Peyer's patch (tissue), 4 donors: ENCODE results near the gene PNPLA3. TPM values are rescaled to one million over a fixed set of nuclear protein-coding genes. Genes with fewer than 3 reads are reported as not detected.

Experiments
- DNase-seq, 3 donors: peaks; one replicate each; pipeline ENCODE4 v3.0.0-alpha.2; 2017 to 2019
- H3K27ac ChIP-seq, 4 donors: fragments of 200-600 bp; sonication (generic); one replicate each; pipeline ENCODE4 v1.5.1; 2016 to 2019
- H3K27me3 ChIP-seq, 2 donors: fragments of 200-600 bp; sonication (generic); one replicate each; pipeline ENCODE4 v1.5.1; 2019
- H3K36me3 ChIP-seq, 3 donors: fragments of 200-600 bp; sonication (generic); one replicate each; pipeline ENCODE4 v1.5.1; 2016 to 2019
- H3K4me1 ChIP-seq, 4 donors: fragments of 200-600 bp; sonication (generic); one replicate each; pipeline ENCODE4 v1.5.1; 2016 to 2019
- H3K4me3 ChIP-seq, 4 donors: fragments of 200-600 bp; sonication (generic); 1 replicate in 3 of 4; 2 replicates in 1 of 4; pipeline ENCODE4 v1.5.1; 2016 to 2019; ENCODE audit warnings: mild to moderate bottlenecking in 1 of 4
- H3K9me3 ChIP-seq, 4 donors: fragments of 200-600 bp; sonication (generic); one replicate each; pipeline ENCODE4 v1.5.1; 2016 to 2019; ENCODE audit warnings: mild to moderate bottlenecking in 1 of 4
- POLR2A ChIP-seq, 2 donors: fragments of 450-650 bp; IDR thresholded peaks; one replicate each; pipeline ENCODE4 v1.5.1; 2017; ENCODE audit warnings: antibody characterized with exemption in 2 of 2, mild to moderate bottlenecking in 2 of 2, moderate library complexity in 2 of 2
- total RNA-seq, 4 donors: library from RNA; depleted of rRNA; stranded (reverse); fragments of >200 nt; gene quantifications; one replicate each; pipeline ENCODE4 v1.1.0, GENCODE V29; 2016
- TF ChIP-seq, protein P1 (sequence below), 6 experiments: fragments of 450-650 bp in 4 of 6; fragments of 200-600 bp in 2 of 6; sonication (generic) in 1 of 6; IDR thresholded peaks; one replicate each; pipeline ENCODE4 v1.5.1; 2017 to 2019; ENCODE audit warnings: antibody characterized with exemption in 6 of 6, mild to moderate bottlenecking in 3 of 6, moderate library complexity in 1 of 6

PNPLA3 gene
- total RNA-seq, 4 donors from 2014 or later = 0.80 to 6.6 (median 2.5) TPM

DNA sequence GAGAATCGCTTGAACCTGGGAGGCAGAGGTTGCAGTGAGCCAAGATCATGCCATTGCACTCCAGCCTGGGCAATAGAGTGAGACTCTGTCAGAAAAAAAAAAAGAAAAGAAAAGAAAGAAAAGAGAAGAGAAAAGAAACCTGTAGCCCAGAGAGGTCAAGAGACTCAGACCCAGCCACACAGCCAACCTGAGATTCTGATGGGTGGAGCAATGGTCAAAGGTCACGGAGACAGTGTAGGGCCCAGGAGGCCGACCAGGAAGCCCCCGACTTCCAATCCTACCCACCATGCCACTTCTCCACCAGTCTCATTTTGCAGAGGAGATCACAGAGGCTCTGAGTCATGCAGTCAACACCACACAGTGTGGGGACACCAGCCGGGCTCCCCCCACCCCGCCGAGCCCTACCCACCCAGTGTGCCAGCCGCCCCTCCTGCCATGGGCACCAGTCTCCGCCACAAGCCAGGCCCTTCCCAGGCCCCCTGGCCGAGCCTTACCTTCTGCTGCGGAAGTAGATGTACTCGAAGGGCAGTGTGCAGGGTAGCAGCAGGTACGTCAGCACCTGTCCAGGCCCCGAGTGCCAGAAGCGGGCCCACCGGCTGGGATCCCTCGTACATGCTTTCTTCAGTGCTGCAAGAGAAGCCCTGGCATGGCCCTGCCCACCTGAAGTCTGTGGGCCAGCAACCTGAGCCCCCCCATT lies 39.7 kb upstream of the PNPLA3 start:
- no peak for DNase-seq
- no peak overlapping the region for H3K4me3 ChIP-seq
- TF ChIP-seq, protein P1, sequence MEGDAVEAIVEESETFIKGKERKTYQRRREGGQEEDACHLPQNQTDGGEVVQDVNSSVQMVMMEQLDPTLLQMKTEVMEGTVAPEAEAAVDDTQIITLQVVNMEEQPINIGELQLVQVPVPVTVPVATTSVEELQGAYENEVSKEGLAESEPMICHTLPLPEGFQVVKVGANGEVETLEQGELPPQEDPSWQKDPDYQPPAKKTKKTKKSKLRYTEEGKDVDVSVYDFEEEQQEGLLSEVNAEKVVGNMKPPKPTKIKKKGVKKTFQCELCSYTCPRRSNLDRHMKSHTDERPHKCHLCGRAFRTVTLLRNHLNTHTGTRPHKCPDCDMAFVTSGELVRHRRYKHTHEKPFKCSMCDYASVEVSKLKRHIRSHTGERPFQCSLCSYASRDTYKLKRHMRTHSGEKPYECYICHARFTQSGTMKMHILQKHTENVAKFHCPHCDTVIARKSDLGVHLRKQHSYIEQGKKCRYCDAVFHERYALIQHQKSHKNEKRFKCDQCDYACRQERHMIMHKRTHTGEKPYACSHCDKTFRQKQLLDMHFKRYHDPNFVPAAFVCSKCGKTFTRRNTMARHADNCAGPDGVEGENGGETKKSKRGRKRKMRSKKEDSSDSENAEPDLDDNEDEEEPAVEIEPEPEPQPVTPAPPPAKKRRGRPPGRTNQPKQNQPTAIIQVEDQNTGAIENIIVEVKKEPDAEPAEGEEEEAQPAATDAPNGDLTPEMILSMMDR (IDR thresholded peaks at IDR 0.05) = no peak
- no peak for TF ChIP-seq POLR2A (IDR thresholded peaks at IDR 0.05)
- no peak overlapping the region for H3K27ac ChIP-seq
- no peaks in the 10 kb centered on the region for H3K4me1 ChIP-seq
- no peaks in the 10 kb centered on the region for H3K27me3 ChIP-seq
- no peaks in the 10 kb centered on the region for H3K9me3 ChIP-seq
- no peaks in the 10 kb centered on the region for H3K36me3 ChIP-seq

DNA sequence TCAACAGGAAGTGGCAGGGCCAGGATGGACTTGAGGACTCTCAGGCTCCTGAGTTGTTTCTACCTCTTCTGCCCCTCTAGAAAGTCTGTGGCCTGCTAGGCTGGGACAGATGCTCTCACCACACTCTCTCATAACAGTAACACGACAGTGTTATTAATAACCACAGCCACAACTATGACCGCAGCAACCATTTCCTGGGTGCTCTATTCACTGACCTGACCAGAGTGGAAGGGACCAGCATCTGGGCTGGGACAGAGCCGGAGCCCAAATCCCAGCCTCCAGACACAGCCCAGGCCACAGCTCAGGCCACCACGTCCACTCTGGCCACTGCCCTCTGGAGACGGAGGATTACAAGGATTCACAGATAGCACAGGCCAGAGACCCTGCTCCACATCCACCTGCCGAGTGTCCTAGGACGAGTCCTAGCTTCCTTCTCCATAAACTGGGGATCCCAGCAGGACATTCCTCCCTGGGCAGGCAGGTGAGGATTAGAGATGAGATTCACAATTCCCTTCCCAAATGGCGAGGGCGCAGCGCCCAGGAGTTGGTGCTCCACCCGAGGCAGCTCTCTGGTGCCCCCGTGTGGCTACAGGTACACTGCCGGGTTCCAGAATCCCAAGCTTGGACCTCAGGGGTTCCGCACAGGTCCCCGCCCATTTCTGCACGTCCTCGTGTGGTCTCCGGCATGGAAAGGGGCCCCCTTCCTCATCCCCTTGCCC lies 38.8 kb upstream of the PNPLA3 start:
- Histone ChIP-seq H3K27me3 (no peaks in the 10 kb centered on the region), H3K36me3 (no peaks in the 10 kb centered on the region), H3K27ac (no peak overlapping the region), H3K4me3 (no peak overlapping the region), H3K9me3 (no peaks in the 10 kb centered on the region), H3K4me1 (no peaks in the 10 kb centered on the region)
- peak; percentile 20 to 74 (median 67) for DNase-seq
- no peak for TF ChIP-seq POLR2A (IDR thresholded peaks at IDR 0.05)
- TF ChIP-seq, protein P1 (IDR thresholded peaks at IDR 0.05) = peak in 5 of 6 experiments; percentile 7 to 58 (median 57)

DNA sequence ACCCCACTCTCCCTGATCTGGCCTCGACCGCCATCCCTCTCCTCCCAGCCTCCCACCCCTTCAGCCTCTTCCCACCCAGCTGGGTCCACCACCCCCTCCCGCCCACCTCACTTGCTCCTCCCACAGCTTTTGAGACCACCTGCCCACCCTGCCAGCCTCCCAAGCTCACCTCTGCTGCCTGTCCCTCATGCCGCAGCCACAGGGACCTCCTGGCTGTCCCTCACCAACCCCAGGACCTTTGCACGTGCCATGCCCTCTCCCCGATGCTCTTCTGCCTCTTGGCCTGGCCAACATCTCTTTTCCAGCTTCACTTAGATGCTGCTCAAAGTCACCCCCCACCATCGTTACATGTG lies 38.3 kb upstream of the PNPLA3 start:
- Histone ChIP-seq H3K4me3 (no peak overlapping the region), H3K27ac (no peak overlapping the region), H3K36me3 (no peaks in the 10 kb centered on the region), H3K9me3 (no peaks in the 10 kb centered on the region), H3K27me3 (peaks cover 0 to under 1% of the 10 kb centered on the region in 2 donors), H3K4me1 (no peaks in the 10 kb centered on the region)
- TF ChIP-seq, protein P1 (IDR thresholded peaks at IDR 0.05) = no peak
- TF ChIP-seq POLR2A (IDR thresholded peaks at IDR 0.05) = no peak
- DNase-seq = no peak

DNA sequence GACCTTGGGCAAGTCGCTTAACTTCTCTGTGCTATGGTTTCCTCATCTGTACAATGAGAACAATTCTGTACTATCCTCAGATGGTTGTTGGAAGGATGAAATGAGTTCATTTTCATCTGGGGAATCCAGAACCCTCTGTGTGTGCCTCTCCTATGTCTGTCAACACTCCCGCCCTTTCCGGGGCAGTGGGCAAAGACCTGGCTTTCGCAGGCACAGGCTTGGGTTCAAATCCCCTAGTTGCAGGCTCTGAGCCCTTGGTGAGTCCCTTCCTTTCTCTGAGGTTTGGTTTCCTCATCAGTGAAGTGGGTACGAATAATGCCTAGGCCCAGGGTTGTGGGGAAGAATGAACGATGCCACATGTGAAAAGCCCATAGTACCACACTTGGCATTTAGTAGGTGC lies 37.8 kb upstream of the PNPLA3 start:
- Histone ChIP-seq H3K27me3 (peaks cover 0 to 5% of the 10 kb centered on the region in 2 donors), H3K9me3 (no peaks in the 10 kb centered on the region), H3K27ac (no peak overlapping the region), H3K4me1 (no peaks in the 10 kb centered on the region), H3K4me3 (no peak overlapping the region), H3K36me3 (no peaks in the 10 kb centered on the region)
- TF ChIP-seq, protein P1 (IDR thresholded peaks at IDR 0.05) = no peak
- TF ChIP-seq POLR2A (IDR thresholded peaks at IDR 0.05) = no peak
- no peak for DNase-seq

GRCh38 chr22:43886231-43886630 lies 37.4 kb upstream of the PNPLA3 start:
- no peak for TF ChIP-seq POLR2A (IDR thresholded peaks at IDR 0.05)
- TF ChIP-seq, protein P1 (IDR thresholded peaks at IDR 0.05) = no peak
- Histone ChIP-seq H3K27me3 (peaks cover 0 to 10% of the 10 kb centered on the region in 2 donors), H3K27ac (no peak overlapping the region), H3K36me3 (no peaks in the 10 kb centered on the region), H3K4me3 (no peak overlapping the region), H3K9me3 (no peaks in the 10 kb centered on the region), H3K4me1 (no peaks in the 10 kb centered on the region)
- no peak for DNase-seq
